Erythroblast (primary cell): ENCODE measurements around the gene OR4X1.

ENCODE experiments used
- GATA1 ChIP-seq: IDR thresholded peaks from 2 replicates; pipeline ENCODE4 v1.6.1; 2011; ENCODE audit warnings: low read depth, mild to moderate bottlenecking, control low read depth, low read length, moderate library complexity
- POLR2A ChIP-seq: IDR thresholded peaks from 2 replicates; pipeline ENCODE4 v1.6.1; 2011; ENCODE audit warnings: mild to moderate bottlenecking, low read length

DNA sequence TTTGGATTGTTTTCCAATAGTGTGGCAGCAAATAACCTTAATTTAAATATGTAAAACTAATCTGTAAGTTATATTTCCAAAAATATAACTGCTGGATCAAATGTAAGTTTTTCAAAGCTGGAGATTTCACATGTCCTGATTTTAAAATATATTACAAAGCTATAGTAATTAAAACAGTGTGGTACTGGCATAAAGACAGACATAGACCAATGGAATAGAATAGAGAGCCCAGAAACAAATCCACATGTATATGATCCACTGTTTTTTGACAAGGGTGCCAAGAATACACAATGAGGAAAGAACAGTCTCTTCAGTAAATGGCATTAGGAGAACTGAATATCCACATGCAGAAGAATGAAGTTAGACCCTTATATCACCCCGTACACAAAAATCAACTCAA lies 14.8 kb upstream of the OR4X1 start:
- no peak for TF ChIP-seq POLR2A
- TF ChIP-seq GATA1, result no peak
